CD4-positive, alpha-beta T cell (primary cell): ENCODE results near the gene ATP2B2. TPM values are rescaled to one million over a fixed set of nuclear protein-coding genes. Genes with fewer than 3 reads are reported as not detected.

ENCODE experiments used
- ATAC-seq: fragments of 200-7000 bp; cut with Tn5 transposase; one replicate; pipeline ENCODE4 v1.10.0; 2022; ENCODE audit warnings: mild to moderate bottlenecking; ENCODE audit not compliant: poor library complexity
- CTCF ChIA-PET: fragments of 350-600 bp; sonication (Branson Sonifier 250); formaldehyde crosslinking; loops from one replicate; lab custom pipeline; 2021; ENCODE audit warnings: antibody characterized with exemption, inconsistent platforms; lab: Charles Lee
- POLR2A ChIA-PET: fragments of 350-600 bp; sonication (Branson Sonifier 250); formaldehyde crosslinking; loops from one replicate; lab custom pipeline; 2021; ENCODE audit warnings: antibody characterized with exemption, inconsistent platforms; lab: Charles Lee
- DNase-seq, 14 experiments: peaks; one replicate each; pipeline ENCODE4 v3.0.0-alpha.2; 2013 to 2020; ENCODE audit warnings: mixed read lengths in 2 of 14
- H3K27ac ChIP-seq, 2 donors: one replicate each; pipeline versions ENCODE4 v1.5.1 to v1.7.0; 2013; ENCODE audit warnings: low read length in 2 of 2, low read depth in 1 of 2, mild to moderate bottlenecking in 1 of 2
- H3K27me3 ChIP-seq, 2 experiments: 1 replicate in 1 of 2; 2 replicates in 1 of 2; pipeline versions ENCODE4 v1.6.1 to v1.7.0; 2013; ENCODE audit warnings: low read length in 2 of 2, control low read depth in 1 of 2, mild to moderate bottlenecking in 1 of 2, moderate library complexity in 1 of 2; ENCODE audit not compliant: insufficient read depth in 2 of 2, control insufficient read depth in 1 of 2
- H3K36me3 ChIP-seq: one replicate; pipeline ENCODE4 v1.6.1; 2013; ENCODE audit warnings: low read length, control low read depth; ENCODE audit not compliant: insufficient read depth
- H3K4me1 ChIP-seq: one replicate; pipeline ENCODE4 v1.6.1; 2013; ENCODE audit warnings: low read length, control low read depth; ENCODE audit not compliant: insufficient read depth
- H3K4me3 ChIP-seq: one replicate; pipeline ENCODE4 v1.5.1; 2013; ENCODE audit warnings: mild to moderate bottlenecking, low read length, moderate library complexity
- H3K9me3 ChIP-seq, 2 experiments: 1 replicate in 1 of 2; 2 replicates in 1 of 2; pipeline versions ENCODE4 v1.6.1 to v1.7.0; 2013; ENCODE audit warnings: low read length in 2 of 2, mild to moderate bottlenecking in 2 of 2, control low read depth in 1 of 2, moderate library complexity in 1 of 2; ENCODE audit not compliant: control insufficient read depth in 1 of 2, insufficient read depth in 1 of 2
- H3K27ac Mint-ChIP-seq: one replicate; pipeline ENCODE4 v1.8.0; 2020; ENCODE audit warnings: mixed read lengths
- H3K27me3 Mint-ChIP-seq: one replicate; pipeline ENCODE4 v1.8.0; 2021; ENCODE audit warnings: mixed read lengths
- H3K36me3 Mint-ChIP-seq: one replicate; pipeline ENCODE4 v1.8.0; 2021; ENCODE audit warnings: low read depth, mixed read lengths
- H3K4me1 Mint-ChIP-seq: one replicate; pipeline ENCODE4 v1.8.0; 2021; ENCODE audit warnings: low read depth, mixed read lengths
- H3K4me3 Mint-ChIP-seq: one replicate; pipeline ENCODE4 v1.8.0; 2020; ENCODE audit warnings: mild to moderate bottlenecking, mixed read lengths
- H3K9me3 Mint-ChIP-seq: one replicate; pipeline ENCODE4 v1.8.0; 2020; ENCODE audit warnings: mixed read lengths
- intact Hi-C, 2 experiments: fragments of 100-400 bp; cut with DNase I in 1 of 2; cut with micrococcal nuclease in 1 of 2; formaldehyde crosslinking; loops; one replicate each; pipeline versions ENCODE4 v1.15.1 to v1.9.0; 2023 to 2025; cut with DNase I, micrococcal nuclease
- total RNA-seq, 174 experiments: library from RNA in 2 of 174; stranded (reverse) in 2 of 174; gene quantifications; one replicate each; pipeline ENCODE4 v1.2.3 and lab custom pipeline; 2021 to 2026
- TF ChIP-seq, protein P1 (sequence below): fragments of 200-600 bp; IDR thresholded peaks from one replicate; pipeline ENCODE4 v1.8.0; 2022; ENCODE audit warnings: antibody characterized with exemption, mild to moderate bottlenecking

Gene ATP2B2
- total RNA-seq, 2 experiments from 2014 or later = not detected

- POLR2A ChIA-PET = interaction anchor here (1.4 kb wide), 1 partner anchor 395 kb away, joined by 4 read pairs; no protein-coding TSS in a partner anchor
- H3K9me3 ChIP-seq = no peaks in the 10 kb centered on the region
- peak; percentile 49 for ATAC-seq
- no peaks in the 10 kb centered on the region for H3K36me3 ChIP-seq
- TF ChIP-seq, protein P1, sequence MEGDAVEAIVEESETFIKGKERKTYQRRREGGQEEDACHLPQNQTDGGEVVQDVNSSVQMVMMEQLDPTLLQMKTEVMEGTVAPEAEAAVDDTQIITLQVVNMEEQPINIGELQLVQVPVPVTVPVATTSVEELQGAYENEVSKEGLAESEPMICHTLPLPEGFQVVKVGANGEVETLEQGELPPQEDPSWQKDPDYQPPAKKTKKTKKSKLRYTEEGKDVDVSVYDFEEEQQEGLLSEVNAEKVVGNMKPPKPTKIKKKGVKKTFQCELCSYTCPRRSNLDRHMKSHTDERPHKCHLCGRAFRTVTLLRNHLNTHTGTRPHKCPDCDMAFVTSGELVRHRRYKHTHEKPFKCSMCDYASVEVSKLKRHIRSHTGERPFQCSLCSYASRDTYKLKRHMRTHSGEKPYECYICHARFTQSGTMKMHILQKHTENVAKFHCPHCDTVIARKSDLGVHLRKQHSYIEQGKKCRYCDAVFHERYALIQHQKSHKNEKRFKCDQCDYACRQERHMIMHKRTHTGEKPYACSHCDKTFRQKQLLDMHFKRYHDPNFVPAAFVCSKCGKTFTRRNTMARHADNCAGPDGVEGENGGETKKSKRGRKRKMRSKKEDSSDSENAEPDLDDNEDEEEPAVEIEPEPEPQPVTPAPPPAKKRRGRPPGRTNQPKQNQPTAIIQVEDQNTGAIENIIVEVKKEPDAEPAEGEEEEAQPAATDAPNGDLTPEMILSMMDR = peak; percentile 91
- CTCF ChIA-PET = interaction anchor here (2.5 kb wide), 1 partner anchor 394 kb away, joined by 28 read pairs; no protein-coding TSS in a partner anchor
- peaks cover 3% of the 10 kb centered on the region for H3K4me1 ChIP-seq
- H3K27me3 Mint-ChIP-seq = peaks cover 4% of the 10 kb centered on the region
- DNase-seq = peak; percentile 39 to 76 (median 48)
- H3K27me3 ChIP-seq = no peaks in the 10 kb centered on the region
- H3K27ac ChIP-seq = no peak overlapping the region
- H3K4me3 ChIP-seq = no peak overlapping the region
- intact Hi-C loops = loop anchor here (1.0 kb wide), 1 partner anchor 395 kb away; no protein-coding TSS in a partner anchor
- H3K4me3 Mint-ChIP-seq = no peak overlapping the region
- H3K9me3 Mint-ChIP-seq = no peaks in the 10 kb centered on the region
- H3K4me1 Mint-ChIP-seq = no peaks in the 10 kb centered on the region
- H3K36me3 Mint-ChIP-seq = no peaks in the 10 kb centered on the region
- H3K27ac Mint-ChIP-seq = no peak overlapping the region
Measured at GRCh38 chr3:10344147-10344943, 161.0 kb downstream of the ATP2B2 start.

GRCh38 chr3:10343526-10343925, 161.9 kb downstream of the ATP2B2 start:
- TF ChIP-seq, protein P1 = no peak
- Mint-ChIP-seq H3K27me3 (peaks cover 4% of the 10 kb centered on the region), H3K4me3 (no peak overlapping the region), H3K4me1 (no peaks in the 10 kb centered on the region), H3K9me3 (no peaks in the 10 kb centered on the region), H3K36me3 (no peaks in the 10 kb centered on the region), H3K27ac (no peak overlapping the region)
- Histone ChIP-seq H3K4me1 (peaks cover 3% of the 10 kb centered on the region), H3K9me3 (no peaks in the 10 kb centered on the region), H3K36me3 (no peaks in the 10 kb centered on the region), H3K4me3 (no peak overlapping the region), H3K27ac (no peak overlapping the region), H3K27me3 (no peaks in the 10 kb centered on the region)
- no peak for DNase-seq
- ATAC-seq = no peak
- CTCF ChIA-PET = interaction anchor here (2.5 kb wide), 1 partner anchor 395 kb away, joined by 28 read pairs; no protein-coding TSS in a partner anchor
- intact Hi-C loops = no loop called here
- POLR2A ChIA-PET = interaction anchor here (1.4 kb wide), 1 partner anchor 396 kb away, joined by 4 read pairs; no protein-coding TSS in a partner anchor

DNA sequence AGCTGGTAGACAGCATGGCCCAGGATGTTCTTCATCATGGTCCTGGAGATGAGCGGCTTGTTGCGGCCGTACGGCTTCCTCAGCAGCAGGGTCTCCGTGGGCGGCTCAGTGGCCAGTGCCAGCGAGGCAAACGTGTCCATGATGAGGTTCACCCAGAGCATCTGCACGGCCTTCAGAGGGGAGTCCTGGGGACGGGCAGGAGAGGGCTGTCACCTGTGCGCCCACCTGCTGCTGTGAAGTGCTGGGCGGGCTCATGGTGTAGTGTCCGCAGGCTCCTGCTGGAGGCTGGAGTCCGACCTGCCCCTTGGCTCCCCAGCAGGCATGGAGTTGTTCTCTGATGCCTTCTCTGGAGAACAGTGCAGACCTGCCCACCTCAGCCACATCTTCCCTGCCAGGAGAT, 162.6 kb downstream of the ATP2B2 start:
- Histone ChIP-seq H3K4me1 (peaks cover 3% of the 10 kb centered on the region), H3K9me3 (no peaks in the 10 kb centered on the region)
- no peak for DNase-seq

More for the DNA sequence above, 162.6 kb downstream of the ATP2B2 start:
- Histone ChIP-seq H3K27me3 (no peaks in the 10 kb centered on the region), H3K4me3 (no peak overlapping the region), H3K36me3 (no peaks in the 10 kb centered on the region), H3K27ac (no peak overlapping the region)
- TF ChIP-seq, protein P1 = no peak
- no peak overlapping the region for H3K27ac Mint-ChIP-seq
- no peaks in the 10 kb centered on the region for H3K9me3 Mint-ChIP-seq
- no peaks in the 10 kb centered on the region for H3K4me1 Mint-ChIP-seq
- peaks cover 4% of the 10 kb centered on the region for H3K27me3 Mint-ChIP-seq
- no peak overlapping the region for H3K4me3 Mint-ChIP-seq
- ATAC-seq = no peak
- intact Hi-C loops = no loop called here
- POLR2A ChIA-PET = no interaction called here
- CTCF ChIA-PET = no interaction called here
- no peaks in the 10 kb centered on the region for H3K36me3 Mint-ChIP-seq
